Panc1 (cell line): Measurements from ENCODE around the gene SLC38A9. TPM values are rescaled to one million over a fixed set of nuclear protein-coding genes. Genes with fewer than 3 reads are reported as not detected.
"Not testable (repeated sequence)": the region's sequence is repeated elsewhere in the genome, so short reads cannot be mapped to it uniquely, and the experiment has no call there.

ENCODE experiments used
- ATAC-seq: fragments of 200-7000 bp; cut with Tn5 transposase; 2 replicates; pipeline ENCODE4 v1.9.1; 2020; ENCODE audit warnings: mild to moderate bottlenecking, moderate library complexity
- Bru-seq: library from RNA; stranded (reverse); fragments of 400-500 nt; gene quantifications from one replicate; lab custom pipeline; 2021; lab: Mats Ljungman, UMichigan
- BruChase-seq, 2 experiments: library from RNA; stranded (reverse); fragments of 400-500 nt; gene quantifications; one replicate each; lab custom pipeline; 2021; lab: Mats Ljungman, UMichigan
- BruUV-seq: library from RNA; stranded (reverse); fragments of 400-500 nt; replicated peaks from 2 replicates; lab custom pipeline; 2021; lab: Mats Ljungman, UMichigan
- CTCF ChIA-PET: fragments of 300-600 bp; sonication (Branson Sonifier 250); formaldehyde crosslinking; loops from one replicate; lab custom pipeline; 2022; ENCODE audit warnings: antibody characterized with exemption; lab: Charles Lee
- POLR2A ChIA-PET: fragments of 300-600 bp; sonication (Branson Sonifier 250); formaldehyde crosslinking; loops from one replicate; lab custom pipeline; 2022; ENCODE audit warnings: antibody characterized with exemption; lab: Charles Lee
- DNase-seq: peaks from one replicate; pipeline ENCODE4 v3.0.0-alpha.2; 2010; ENCODE audit warnings: low read depth, low spot score
- H3K27ac ChIP-seq: 2 replicates; pipeline ENCODE4 v1.5.1; 2011; ENCODE audit warnings: mild to moderate bottlenecking, low read length, inconsistent platforms
- H3K27me3 ChIP-seq: fragments of 200-500 bp; sonication (Bioruptor generic); 2 replicates; pipeline ENCODE4 v1.6.0; 2014; ENCODE audit warnings: low read length, inconsistent platforms; ENCODE audit not compliant: control insufficient read depth, insufficient read depth
- H3K36me3 ChIP-seq: fragments of 200-500 bp; sonication (Bioruptor generic); 2 replicates; pipeline ENCODE4 v1.5.1; 2014; ENCODE audit warnings: inconsistent platforms, mild to moderate bottlenecking, low read length, moderate library complexity; ENCODE audit not compliant: control insufficient read depth, insufficient read depth
- H3K4me1 ChIP-seq: 2 replicates; pipeline ENCODE4 v1.5.1; 2011; ENCODE audit warnings: inconsistent platforms, mild to moderate bottlenecking, low read length, moderate library complexity; ENCODE audit not compliant: control insufficient read depth, insufficient read depth
- H3K4me3 ChIP-seq, 2 experiments: 2 replicates each; pipeline ENCODE4 v1.5.1; 2011 to 2012; ENCODE audit warnings: low read depth in 2 of 2, low read length in 2 of 2, mild to moderate bottlenecking in 2 of 2, inconsistent platforms in 1 of 2, moderate library complexity in 1 of 2
- H3K9me3 ChIP-seq: fragments of 200-500 bp; sonication (Bioruptor generic); 2 replicates; pipeline ENCODE4 v1.5.1; 2014; ENCODE audit warnings: low read depth, mild to moderate bottlenecking, inconsistent platforms, low read length, moderate library complexity; ENCODE audit not compliant: control insufficient read depth, insufficient read depth
- POLR2AphosphoS5 ChIP-seq: IDR thresholded peaks from 2 replicates; pipeline ENCODE4 v1.6.1; 2012; ENCODE audit warnings: mild to moderate bottlenecking, low read depth, low read length, moderate library complexity
- SIN3A ChIP-seq: IDR thresholded peaks from 2 replicates; pipeline ENCODE4 v1.6.1; 2012; ENCODE audit warnings: low read depth, mild to moderate bottlenecking, low read length, moderate library complexity, borderline replicate concordance; ENCODE audit not compliant: insufficient read depth
- TCF7L2 ChIP-seq: IDR thresholded peaks from 2 replicates; pipeline ENCODE4 v1.6.1; 2011; ENCODE audit warnings: mild to moderate bottlenecking, low read depth, low read length, inconsistent platforms
- in situ Hi-C: cut with HindIII; loops from 2 replicates; pipeline ENCODE4 v1.10.0; 2016; ENCODE audit warnings: low sequenced_read_pairs, low pct_unique_long_range_greater_than_20kb
- intact Hi-C: fragments of 100-400 bp; cut with micrococcal nuclease; formaldehyde crosslinking; loops from one replicate; pipeline ENCODE4 v1.10.0; 2022; ENCODE audit not compliant: unreplicated experiment
- long read RNA-seq: library from polyadenylated mRNA; unstranded; transcript quantifications from one replicate; pipeline ENCODE4 v2.0.0, GENCODE V29; 2021; ENCODE audit not compliant: unreplicated experiment
- polyA plus RNA-seq: library from polyadenylated mRNA; unstranded; fragments of >200 nt; gene quantifications from one replicate; pipeline ENCODE4 v1.2.1, GENCODE V29; 2012; ENCODE audit warnings: missing spikeins; ENCODE audit not compliant: insufficient read length
- total RNA-seq: library from RNA; stranded (reverse); gene quantifications from one replicate; pipeline ENCODE4 v1.2.1, GENCODE V29; 2021; ENCODE audit not compliant: unreplicated experiment
- TF ChIP-seq, protein P1 (sequence below), 2 experiments: IDR thresholded peaks; 2 replicates each; pipeline ENCODE4 v1.6.1; 2011 to 2012; ENCODE audit warnings: low read depth in 2 of 2, control low read depth in 1 of 2, low read length in 1 of 2, mild to moderate bottlenecking in 1 of 2, moderate library complexity in 1 of 2; ENCODE audit not compliant: insufficient read depth in 1 of 2
- TF ChIP-seq, protein P2 (sequence below): fragments of 450-650 bp; IDR thresholded peaks from 2 replicates; pipeline ENCODE4 v1.5.1; 2017; ENCODE audit warnings: mild to moderate bottlenecking

The SLC38A9 gene, protein sequence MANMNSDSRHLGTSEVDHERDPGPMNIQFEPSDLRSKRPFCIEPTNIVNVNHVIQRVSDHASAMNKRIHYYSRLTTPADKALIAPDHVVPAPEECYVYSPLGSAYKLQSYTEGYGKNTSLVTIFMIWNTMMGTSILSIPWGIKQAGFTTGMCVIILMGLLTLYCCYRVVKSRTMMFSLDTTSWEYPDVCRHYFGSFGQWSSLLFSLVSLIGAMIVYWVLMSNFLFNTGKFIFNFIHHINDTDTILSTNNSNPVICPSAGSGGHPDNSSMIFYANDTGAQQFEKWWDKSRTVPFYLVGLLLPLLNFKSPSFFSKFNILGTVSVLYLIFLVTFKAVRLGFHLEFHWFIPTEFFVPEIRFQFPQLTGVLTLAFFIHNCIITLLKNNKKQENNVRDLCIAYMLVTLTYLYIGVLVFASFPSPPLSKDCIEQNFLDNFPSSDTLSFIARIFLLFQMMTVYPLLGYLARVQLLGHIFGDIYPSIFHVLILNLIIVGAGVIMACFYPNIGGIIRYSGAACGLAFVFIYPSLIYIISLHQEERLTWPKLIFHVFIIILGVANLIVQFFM
- total RNA-seq (12.8 TPM), Bru-seq, nascent RNA (percentile 57 among the genes with signal in this experiment), BruChase-seq, experiment 1, labeled RNA remaining after a 2-hour chase (percentile 51 among the genes with signal in this experiment), BruChase-seq, experiment 2, labeled RNA remaining after a 6-hour chase (percentile 53 among the genes with signal in this experiment)
- polyA plus RNA-seq = 7.6 TPM
- long read RNA-seq, transcript SLC38A9-202 (16 exons, 2,927 nt) = major isoform, 6 of 12 reads
- long read RNA-seq, partial matches to known transcripts = 0 of 12 reads
- long read RNA-seq, other reads (novel, unspliced or antisense) = 6 of 12 reads

DNA sequence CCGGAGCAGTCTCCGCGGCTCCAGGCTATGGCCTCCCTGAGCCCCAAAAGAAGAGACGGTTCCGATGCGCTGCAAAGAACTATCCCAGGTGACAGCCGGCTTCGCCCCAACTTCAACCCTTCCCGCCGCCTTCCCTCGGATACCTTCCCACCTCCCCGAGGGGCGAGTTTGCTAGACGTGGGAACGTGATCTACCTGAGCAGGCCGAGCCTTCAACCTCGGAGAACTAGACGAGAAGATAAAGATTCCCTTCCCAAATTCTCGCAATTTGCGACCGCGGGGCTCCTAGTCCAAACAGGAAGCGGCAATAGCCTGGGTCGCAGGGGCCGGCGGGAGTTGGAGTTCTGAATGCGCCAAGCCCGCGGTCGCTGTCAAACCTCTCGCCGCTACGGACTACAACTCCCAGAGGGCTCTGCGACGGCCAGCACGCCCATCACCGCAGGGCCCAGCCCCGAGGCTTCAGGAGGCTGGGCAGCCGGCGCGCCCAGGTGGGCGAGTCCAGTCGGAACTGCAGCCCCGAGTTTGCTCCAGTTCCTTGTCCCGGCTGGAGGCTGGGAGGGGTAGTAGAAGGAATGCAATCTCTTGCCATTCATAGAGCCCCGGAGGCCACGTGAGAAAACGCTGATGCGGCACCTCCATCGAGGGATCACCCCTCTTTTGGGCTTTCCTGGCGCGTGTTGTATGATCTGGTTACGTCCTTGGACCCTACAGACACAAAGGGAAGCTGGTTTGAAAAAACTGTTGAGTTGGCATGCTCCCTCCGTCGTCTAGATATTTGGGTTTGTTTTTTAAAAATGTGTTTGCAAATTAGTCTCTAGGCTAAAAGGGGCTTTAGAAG lies at the start of gene SLC38A9:
Gene SLC38A9, minus strand, starts transcription at position 302 of the 837 bp plus-strand sequence. CDS start 14,366 bp downstream, outside the sequence.
- Histone ChIP-seq H3K4me3 (peak within 1 kb of the TSS; percentile 94 to 95), H3K4me1 (no peaks in the 10 kb centered on the region), H3K27me3 (no peaks in the 10 kb centered on the region), H3K27ac (peak within 1 kb of the TSS; percentile 80), H3K9me3 (no peaks in the 10 kb centered on the region; the same call in 1 of the 2 replicates), H3K36me3 (no peaks in the 10 kb centered on the region; the same call in 1 of the 2 replicates)
- ATAC-seq = peak; percentile 100
- BruUV-seq = no TSS peak
- POLR2A ChIA-PET = interaction anchor here (0.7 kb wide), 2 partner anchors 100 to 407 kb away, joined by 3 read pairs; no protein-coding TSS in a partner anchor
- intact Hi-C loops (loop anchor here (10.0 kb wide), 2 partner anchors 213 to 493 kb away; no protein-coding TSS in a partner anchor), in situ Hi-C loops (no loop called here)
- TF ChIP-seq, protein P1, sequence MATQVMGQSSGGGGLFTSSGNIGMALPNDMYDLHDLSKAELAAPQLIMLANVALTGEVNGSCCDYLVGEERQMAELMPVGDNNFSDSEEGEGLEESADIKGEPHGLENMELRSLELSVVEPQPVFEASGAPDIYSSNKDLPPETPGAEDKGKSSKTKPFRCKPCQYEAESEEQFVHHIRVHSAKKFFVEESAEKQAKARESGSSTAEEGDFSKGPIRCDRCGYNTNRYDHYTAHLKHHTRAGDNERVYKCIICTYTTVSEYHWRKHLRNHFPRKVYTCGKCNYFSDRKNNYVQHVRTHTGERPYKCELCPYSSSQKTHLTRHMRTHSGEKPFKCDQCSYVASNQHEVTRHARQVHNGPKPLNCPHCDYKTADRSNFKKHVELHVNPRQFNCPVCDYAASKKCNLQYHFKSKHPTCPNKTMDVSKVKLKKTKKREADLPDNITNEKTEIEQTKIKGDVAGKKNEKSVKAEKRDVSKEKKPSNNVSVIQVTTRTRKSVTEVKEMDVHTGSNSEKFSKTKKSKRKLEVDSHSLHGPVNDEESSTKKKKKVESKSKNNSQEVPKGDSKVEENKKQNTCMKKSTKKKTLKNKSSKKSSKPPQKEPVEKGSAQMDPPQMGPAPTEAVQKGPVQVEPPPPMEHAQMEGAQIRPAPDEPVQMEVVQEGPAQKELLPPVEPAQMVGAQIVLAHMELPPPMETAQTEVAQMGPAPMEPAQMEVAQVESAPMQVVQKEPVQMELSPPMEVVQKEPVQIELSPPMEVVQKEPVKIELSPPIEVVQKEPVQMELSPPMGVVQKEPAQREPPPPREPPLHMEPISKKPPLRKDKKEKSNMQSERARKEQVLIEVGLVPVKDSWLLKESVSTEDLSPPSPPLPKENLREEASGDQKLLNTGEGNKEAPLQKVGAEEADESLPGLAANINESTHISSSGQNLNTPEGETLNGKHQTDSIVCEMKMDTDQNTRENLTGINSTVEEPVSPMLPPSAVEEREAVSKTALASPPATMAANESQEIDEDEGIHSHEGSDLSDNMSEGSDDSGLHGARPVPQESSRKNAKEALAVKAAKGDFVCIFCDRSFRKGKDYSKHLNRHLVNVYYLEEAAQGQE (IDR thresholded peaks at IDR 0.05; ENCODE audit: insufficient read depth in 1 of 2, low read depth in 2 of 2, low read length in 1 of 2) = no peak
- TF ChIP-seq, protein P2, sequence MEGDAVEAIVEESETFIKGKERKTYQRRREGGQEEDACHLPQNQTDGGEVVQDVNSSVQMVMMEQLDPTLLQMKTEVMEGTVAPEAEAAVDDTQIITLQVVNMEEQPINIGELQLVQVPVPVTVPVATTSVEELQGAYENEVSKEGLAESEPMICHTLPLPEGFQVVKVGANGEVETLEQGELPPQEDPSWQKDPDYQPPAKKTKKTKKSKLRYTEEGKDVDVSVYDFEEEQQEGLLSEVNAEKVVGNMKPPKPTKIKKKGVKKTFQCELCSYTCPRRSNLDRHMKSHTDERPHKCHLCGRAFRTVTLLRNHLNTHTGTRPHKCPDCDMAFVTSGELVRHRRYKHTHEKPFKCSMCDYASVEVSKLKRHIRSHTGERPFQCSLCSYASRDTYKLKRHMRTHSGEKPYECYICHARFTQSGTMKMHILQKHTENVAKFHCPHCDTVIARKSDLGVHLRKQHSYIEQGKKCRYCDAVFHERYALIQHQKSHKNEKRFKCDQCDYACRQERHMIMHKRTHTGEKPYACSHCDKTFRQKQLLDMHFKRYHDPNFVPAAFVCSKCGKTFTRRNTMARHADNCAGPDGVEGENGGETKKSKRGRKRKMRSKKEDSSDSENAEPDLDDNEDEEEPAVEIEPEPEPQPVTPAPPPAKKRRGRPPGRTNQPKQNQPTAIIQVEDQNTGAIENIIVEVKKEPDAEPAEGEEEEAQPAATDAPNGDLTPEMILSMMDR = no peak
- TF ChIP-seq POLR2AphosphoS5 (peak; percentile 75), TCF7L2 (no peak; the same call in 1 of the 2 replicates), SIN3A (no peak)
- DNase-seq = peak; percentile 73
- CTCF ChIA-PET = no interaction called here

DNA sequence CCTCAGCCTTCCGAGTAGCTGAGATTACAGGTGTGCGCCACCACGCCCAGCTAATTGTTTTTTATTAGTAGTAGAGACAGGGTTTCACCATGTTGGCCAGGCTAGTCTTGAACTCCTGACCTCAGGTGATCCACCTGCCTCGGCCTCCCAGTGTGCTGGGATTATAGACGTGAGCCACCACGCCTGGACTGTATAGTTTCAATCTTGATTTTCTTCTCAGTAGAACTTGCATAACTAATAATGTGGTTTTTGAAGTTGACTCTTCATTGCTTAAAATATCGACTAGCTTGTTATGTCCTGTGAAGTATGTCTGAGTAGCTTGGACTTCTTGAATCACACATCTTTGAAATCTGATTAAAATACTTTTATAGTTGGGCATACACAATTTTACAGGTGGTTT lies 49.6 kb upstream of the SLC38A9 start:
- H3K27ac ChIP-seq, H3K4me3 ChIP-seq, in situ Hi-C loops, intact Hi-C loops, ATAC-seq, H3K27me3 ChIP-seq, H3K9me3 ChIP-seq, CTCF ChIA-PET, H3K36me3 ChIP-seq, DNase-seq, H3K4me1 ChIP-seq, POLR2A ChIA-PET, BruUV-seq: not testable (repeated sequence)
